Measurements from ENCODE around the gene CCDC14.

DNA sequence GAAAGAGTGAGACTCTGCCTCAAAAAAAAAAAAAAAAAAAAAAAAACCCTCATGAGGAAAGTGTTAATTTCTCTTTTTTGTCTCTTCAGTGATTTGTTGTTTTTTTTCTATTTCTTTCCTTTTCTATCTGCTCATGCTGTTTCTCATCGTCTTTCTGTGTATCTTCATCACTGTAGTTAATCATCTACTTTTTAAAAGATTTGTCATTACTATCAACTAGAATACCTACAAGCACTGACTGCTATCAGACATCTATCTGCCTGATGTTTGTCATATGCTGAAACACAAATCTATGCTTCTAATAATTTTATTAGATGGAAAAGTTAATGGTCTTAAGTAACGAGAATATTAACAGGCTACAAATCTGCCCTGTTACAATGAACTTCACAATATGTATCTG is 26.8 kb downstream of the CCDC14 start:
- TF ChIP-seq, protein P1, sequence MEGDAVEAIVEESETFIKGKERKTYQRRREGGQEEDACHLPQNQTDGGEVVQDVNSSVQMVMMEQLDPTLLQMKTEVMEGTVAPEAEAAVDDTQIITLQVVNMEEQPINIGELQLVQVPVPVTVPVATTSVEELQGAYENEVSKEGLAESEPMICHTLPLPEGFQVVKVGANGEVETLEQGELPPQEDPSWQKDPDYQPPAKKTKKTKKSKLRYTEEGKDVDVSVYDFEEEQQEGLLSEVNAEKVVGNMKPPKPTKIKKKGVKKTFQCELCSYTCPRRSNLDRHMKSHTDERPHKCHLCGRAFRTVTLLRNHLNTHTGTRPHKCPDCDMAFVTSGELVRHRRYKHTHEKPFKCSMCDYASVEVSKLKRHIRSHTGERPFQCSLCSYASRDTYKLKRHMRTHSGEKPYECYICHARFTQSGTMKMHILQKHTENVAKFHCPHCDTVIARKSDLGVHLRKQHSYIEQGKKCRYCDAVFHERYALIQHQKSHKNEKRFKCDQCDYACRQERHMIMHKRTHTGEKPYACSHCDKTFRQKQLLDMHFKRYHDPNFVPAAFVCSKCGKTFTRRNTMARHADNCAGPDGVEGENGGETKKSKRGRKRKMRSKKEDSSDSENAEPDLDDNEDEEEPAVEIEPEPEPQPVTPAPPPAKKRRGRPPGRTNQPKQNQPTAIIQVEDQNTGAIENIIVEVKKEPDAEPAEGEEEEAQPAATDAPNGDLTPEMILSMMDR (IDR thresholded peaks at IDR 0.05) = no peak
- TF ChIP-seq POLR2A (IDR thresholded peaks at IDR 0.05) = no peak
